PFSK-1 (cell line): ENCODE data around the gene PTRHD1.

ENCODE experiments used
- FOXP2 ChIP-seq: optimal IDR thresholded peaks from 2 replicates; pipeline ENCODE3; 2011; ENCODE audit warnings: borderline replicate concordance, control low read depth, inconsistent platforms; ENCODE audit not compliant: insufficient read depth; ENCODE audit errors: extremely low read length, extremely low read depth
- POLR2AphosphoS5 ChIP-seq: IDR thresholded peaks from 2 replicates; pipeline ENCODE4 v1.6.1; 2012; ENCODE audit warnings: low read depth, mild to moderate bottlenecking, control low read depth, low read length, moderate library complexity
- SIN3A ChIP-seq: IDR thresholded peaks from 2 replicates; pipeline ENCODE4 v1.6.1; 2012; ENCODE audit warnings: mild to moderate bottlenecking, low read length, moderate library complexity, borderline replicate concordance; ENCODE audit not compliant: insufficient read depth
- TAF1 ChIP-seq: IDR thresholded peaks from 2 replicates; pipeline ENCODE4 v1.6.1; 2012; ENCODE audit warnings: low read length, control low read depth, borderline replicate concordance; ENCODE audit not compliant: insufficient read depth
- TF ChIP-seq, protein P1 (sequence below), 2 experiments: IDR thresholded peaks; 2 replicates each; pipeline versions ENCODE4 v1.6.1 to v1.8.0; 2011 to 2012; ENCODE audit warnings: low read depth in 2 of 2, low read length in 2 of 2, control low read depth in 1 of 2, inconsistent platforms in 1 of 2, mild to moderate bottlenecking in 1 of 2, moderate library complexity in 1 of 2; ENCODE audit not compliant: insufficient read depth in 1 of 2

PTRHD1 gene

DNA sequence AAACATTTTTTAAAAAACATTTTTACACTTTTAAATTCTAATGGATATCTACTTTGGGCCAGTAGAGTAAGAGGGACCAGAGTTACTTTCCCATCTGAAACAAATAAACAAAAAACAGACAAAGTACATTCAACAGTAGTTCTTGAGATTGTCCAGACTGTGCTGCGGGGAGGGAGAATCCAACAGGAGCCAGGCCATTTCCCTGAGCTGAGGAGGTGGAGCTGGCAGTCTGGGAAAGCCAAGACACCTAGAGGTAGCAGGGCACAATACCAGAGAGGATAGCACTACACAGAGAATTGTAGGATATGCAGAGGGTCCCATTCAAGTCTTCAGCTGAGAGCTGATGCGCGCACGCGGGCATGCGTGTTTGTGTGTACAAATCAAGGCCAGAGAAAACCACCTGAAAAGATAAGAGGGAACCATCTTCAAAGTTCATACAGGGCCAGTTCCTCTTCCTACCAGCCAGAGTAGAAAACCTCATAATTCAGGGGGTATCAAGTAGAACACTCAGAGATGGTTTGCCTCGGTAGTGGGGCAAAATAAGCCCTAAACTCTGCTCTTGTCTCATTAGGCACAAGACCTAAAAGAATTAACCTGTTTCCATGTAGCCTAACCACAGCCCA lies 44.0 kb downstream of the PTRHD1 start:
- TF ChIP-seq, protein P1, sequence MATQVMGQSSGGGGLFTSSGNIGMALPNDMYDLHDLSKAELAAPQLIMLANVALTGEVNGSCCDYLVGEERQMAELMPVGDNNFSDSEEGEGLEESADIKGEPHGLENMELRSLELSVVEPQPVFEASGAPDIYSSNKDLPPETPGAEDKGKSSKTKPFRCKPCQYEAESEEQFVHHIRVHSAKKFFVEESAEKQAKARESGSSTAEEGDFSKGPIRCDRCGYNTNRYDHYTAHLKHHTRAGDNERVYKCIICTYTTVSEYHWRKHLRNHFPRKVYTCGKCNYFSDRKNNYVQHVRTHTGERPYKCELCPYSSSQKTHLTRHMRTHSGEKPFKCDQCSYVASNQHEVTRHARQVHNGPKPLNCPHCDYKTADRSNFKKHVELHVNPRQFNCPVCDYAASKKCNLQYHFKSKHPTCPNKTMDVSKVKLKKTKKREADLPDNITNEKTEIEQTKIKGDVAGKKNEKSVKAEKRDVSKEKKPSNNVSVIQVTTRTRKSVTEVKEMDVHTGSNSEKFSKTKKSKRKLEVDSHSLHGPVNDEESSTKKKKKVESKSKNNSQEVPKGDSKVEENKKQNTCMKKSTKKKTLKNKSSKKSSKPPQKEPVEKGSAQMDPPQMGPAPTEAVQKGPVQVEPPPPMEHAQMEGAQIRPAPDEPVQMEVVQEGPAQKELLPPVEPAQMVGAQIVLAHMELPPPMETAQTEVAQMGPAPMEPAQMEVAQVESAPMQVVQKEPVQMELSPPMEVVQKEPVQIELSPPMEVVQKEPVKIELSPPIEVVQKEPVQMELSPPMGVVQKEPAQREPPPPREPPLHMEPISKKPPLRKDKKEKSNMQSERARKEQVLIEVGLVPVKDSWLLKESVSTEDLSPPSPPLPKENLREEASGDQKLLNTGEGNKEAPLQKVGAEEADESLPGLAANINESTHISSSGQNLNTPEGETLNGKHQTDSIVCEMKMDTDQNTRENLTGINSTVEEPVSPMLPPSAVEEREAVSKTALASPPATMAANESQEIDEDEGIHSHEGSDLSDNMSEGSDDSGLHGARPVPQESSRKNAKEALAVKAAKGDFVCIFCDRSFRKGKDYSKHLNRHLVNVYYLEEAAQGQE (IDR thresholded peaks at IDR 0.05; ENCODE audit: insufficient read depth in 1 of 2, low read depth in 2 of 2, low read length in 2 of 2), result no peak
- TF ChIP-seq POLR2AphosphoS5, result no peak
- no peak for TF ChIP-seq FOXP2
- TF ChIP-seq TAF1, result no peak
- no peak for TF ChIP-seq SIN3A

DNA sequence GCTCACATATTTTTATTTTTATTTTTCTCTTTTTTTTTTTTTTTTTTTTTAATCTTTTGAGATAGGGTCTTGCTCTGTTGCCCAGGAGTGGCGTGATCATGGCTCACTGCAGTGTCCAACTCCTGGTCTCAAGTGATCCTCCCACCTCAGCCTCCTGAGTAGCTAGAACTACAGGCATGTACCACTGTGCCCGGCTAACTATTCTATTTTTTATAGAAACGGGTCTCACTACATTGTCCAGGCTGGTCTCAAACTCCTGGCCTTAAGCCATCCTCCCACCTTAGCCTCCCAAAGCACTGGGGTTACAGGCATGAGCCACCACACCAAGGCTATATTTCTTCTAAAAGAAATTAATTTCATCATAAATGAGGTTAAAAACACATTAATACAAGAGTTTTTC lies 45.9 kb downstream of the PTRHD1 start:
- no peak for TF ChIP-seq FOXP2
- no peak for TF ChIP-seq SIN3A
- TF ChIP-seq TAF1, result no peak
- no peak for TF ChIP-seq POLR2AphosphoS5
- TF ChIP-seq, protein P1 (IDR thresholded peaks at IDR 0.05; ENCODE audit: insufficient read depth in 1 of 2, low read depth in 2 of 2, low read length in 2 of 2), result no peak

DNA sequence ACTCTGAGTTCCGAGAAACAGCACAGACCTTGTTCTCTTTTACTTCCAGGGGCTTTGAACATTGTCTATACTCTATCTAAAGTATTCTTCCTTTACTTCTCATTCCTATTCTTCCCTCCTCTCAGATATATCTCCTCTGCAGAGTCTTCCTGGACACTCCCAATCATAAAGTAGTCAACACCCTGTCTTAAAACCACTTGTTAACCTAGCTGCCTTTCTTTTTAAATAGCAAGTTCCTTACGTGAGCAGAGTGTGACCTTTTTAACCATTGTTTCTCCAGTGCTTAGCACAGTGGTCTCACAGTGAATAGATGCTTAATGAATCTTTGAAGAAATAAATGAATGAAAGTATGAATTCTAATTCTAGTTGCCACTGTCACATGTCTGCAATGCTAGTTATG lies 47.4 kb downstream of the PTRHD1 start:
- TF ChIP-seq SIN3A (no peak), TAF1 (no peak), FOXP2 (no peak), POLR2AphosphoS5 (no peak)
- TF ChIP-seq, protein P1 (IDR thresholded peaks at IDR 0.05; ENCODE audit: insufficient read depth in 1 of 2, low read depth in 2 of 2, low read length in 2 of 2), result no peak

DNA sequence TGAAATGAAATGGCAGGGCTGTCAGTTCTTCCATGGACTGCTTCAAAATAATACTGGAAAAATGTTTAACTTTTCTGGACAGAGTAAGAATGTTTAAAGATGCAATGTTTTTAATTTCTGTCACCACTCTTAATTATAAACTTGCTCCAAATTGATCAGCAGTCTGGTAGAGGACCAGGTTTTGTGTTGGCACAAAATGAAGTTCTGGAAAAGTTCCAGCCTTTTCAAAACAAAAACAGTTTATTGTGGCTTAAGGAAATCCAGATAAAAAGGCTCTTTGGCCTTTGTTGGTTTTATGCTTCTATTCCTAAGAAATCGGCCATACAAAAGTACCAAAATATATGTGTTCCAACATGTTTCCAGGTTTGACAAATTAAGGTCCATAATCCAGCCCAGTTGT lies 48.8 kb downstream of the PTRHD1 start:
- no peak for TF ChIP-seq TAF1
- no peak for TF ChIP-seq SIN3A
- no peak for TF ChIP-seq FOXP2
- no peak for TF ChIP-seq POLR2AphosphoS5
- TF ChIP-seq, protein P1 (IDR thresholded peaks at IDR 0.05; ENCODE audit: insufficient read depth in 1 of 2, low read depth in 2 of 2, low read length in 2 of 2), result no peak

DNA sequence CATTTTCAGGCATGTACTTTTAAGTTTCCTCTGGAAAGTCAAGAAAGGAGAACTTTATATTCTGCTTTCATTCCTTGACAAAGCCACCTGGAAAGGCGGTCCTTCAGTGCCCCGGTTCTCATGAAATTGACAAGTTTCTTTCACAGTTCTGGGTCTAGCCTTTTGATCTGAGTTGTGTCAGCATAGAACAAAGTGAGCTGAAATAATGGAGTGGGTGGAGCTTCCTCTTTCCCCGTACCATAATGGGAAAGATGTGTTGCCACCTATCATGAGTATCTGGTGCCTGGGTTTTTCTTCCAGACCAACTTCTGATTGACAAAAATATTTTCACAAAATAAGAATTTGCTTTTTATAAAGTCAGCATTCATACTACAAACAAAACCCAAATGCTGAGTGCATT lies 49.3 kb downstream of the PTRHD1 start:
- TF ChIP-seq TAF1, result no peak
- TF ChIP-seq, protein P1 (IDR thresholded peaks at IDR 0.05; ENCODE audit: insufficient read depth in 1 of 2, low read depth in 2 of 2, low read length in 2 of 2), result no peak
